PC-9 (cell line): Measurements from ENCODE around the gene MED9. TPM values are rescaled to one million over a fixed set of nuclear protein-coding genes. Genes with fewer than 3 reads are reported as not detected.
A peak's percentile ranks its signal among the peaks of the same experiment; 100 is the strongest.

ENCODE experiments used
- BruUV-seq: library from RNA; stranded (reverse); fragments of 400-500 nt; replicated peaks from 2 replicates; lab custom pipeline; 2021; lab: Mats Ljungman, UMichigan
- CTCF ChIA-PET: fragments of 300-600 bp; sonication (Branson Sonifier 250); formaldehyde crosslinking; loops from one replicate; lab custom pipeline; 2022; ENCODE audit warnings: antibody characterized with exemption; lab: Charles Lee
- POLR2A ChIA-PET: fragments of 300-600 bp; sonication (Branson Sonifier 250); formaldehyde crosslinking; loops from one replicate; lab custom pipeline; 2022; ENCODE audit warnings: antibody characterized with exemption; ENCODE audit not compliant: unreplicated experiment; lab: Charles Lee
- DNase-seq, 2 experiments: peaks; one replicate each; pipeline versions ENCODE4 v3.0.0 to v3.0.0-alpha.2; 2015 to 2022; ENCODE audit warnings: mixed read lengths in 1 of 2
- H2AFZ ChIP-seq: fragments of 200-600 bp; sonication (generic); 2 replicates; pipeline ENCODE4 v1.8.1; 2017; ENCODE audit warnings: antibody characterized with exemption
- H3F3A ChIP-seq: fragments of 200-600 bp; sonication (generic); 2 replicates; pipeline ENCODE4 v1.8.1; 2017; ENCODE audit warnings: antibody characterized with exemption, mild to moderate bottlenecking, low read depth; ENCODE audit not compliant: insufficient read depth
- H3K27ac ChIP-seq: fragments of 200-600 bp; sonication (generic); 2 replicates; pipeline ENCODE4 v1.6.1; 2016; ENCODE audit warnings: mixed run types
- H3K27me3 ChIP-seq: fragments of 200-600 bp; sonication (generic); 2 replicates; pipeline ENCODE4 v1.6.1; 2016; ENCODE audit warnings: low read depth, mixed run types; ENCODE audit not compliant: insufficient read depth
- H3K36me3 ChIP-seq: fragments of 200-600 bp; sonication (generic); 2 replicates; pipeline ENCODE4 v1.6.1; 2016; ENCODE audit warnings: low read depth, mixed run types
- H3K4me1 ChIP-seq: fragments of 200-600 bp; sonication (generic); replicated peaks from 2 replicates; pipeline ENCODE4 v1.6.1; 2016; ENCODE audit warnings: mixed run types; ENCODE audit not compliant: insufficient read depth
- H3K4me2 ChIP-seq: fragments of 200-600 bp; sonication (generic); 2 replicates; pipeline ENCODE4 v1.6.1; 2017; ENCODE audit warnings: mixed run types
- H3K4me3 ChIP-seq: fragments of 200-600 bp; sonication (generic); 2 replicates; pipeline ENCODE4 v1.6.1; 2016; ENCODE audit warnings: mixed run types
- H3K79me2 ChIP-seq: fragments of 200-600 bp; sonication (generic); 2 replicates; pipeline ENCODE4 v1.6.1; 2017; ENCODE audit warnings: low read depth, mixed run types
- H3K9me2 ChIP-seq: fragments of 200-600 bp; sonication (generic); 2 replicates; pipeline ENCODE4 v1.8.1; 2017; ENCODE audit warnings: mild to moderate bottlenecking; ENCODE audit not compliant: insufficient read depth
- H3K9me3 ChIP-seq: fragments of 200-600 bp; sonication (generic); 2 replicates; pipeline ENCODE4 v1.8.1; 2016; ENCODE audit warnings: low read depth; ENCODE audit not compliant: insufficient read depth
- H4K20me1 ChIP-seq: fragments of 200-600 bp; sonication (generic); 2 replicates; pipeline ENCODE4 v1.8.1; 2017; ENCODE audit not compliant: insufficient read depth
- EZH2 ChIP-seq: fragments of 200-600 bp; sonication (generic); IDR thresholded peaks from 2 replicates; pipeline ENCODE4 v1.8.0; 2017; ENCODE audit warnings: antibody characterized with exemption, low read depth
- intact Hi-C: fragments of 100-400 bp; cut with micrococcal nuclease; formaldehyde crosslinking; loops from one replicate; pipeline ENCODE4 v1.10.0; 2022; ENCODE audit not compliant: unreplicated experiment
- total RNA-seq: library from RNA; stranded (reverse); gene quantifications from 2 replicates; pipeline ENCODE4 v1.2.3, GENCODE V29; 2021
- TF ChIP-seq, protein P1 (sequence below): fragments of 200-600 bp; sonication (generic); conservative IDR thresholded peaks from 2 replicates; pipeline ENCODE4 v1.6.1; 2017; ENCODE audit warnings: mixed run types, antibody characterized with exemption, mild to moderate bottlenecking, moderate library complexity

MED9 gene
- total RNA-seq, 1 experiment from 2014 or later = 15.8 TPM

DNA sequence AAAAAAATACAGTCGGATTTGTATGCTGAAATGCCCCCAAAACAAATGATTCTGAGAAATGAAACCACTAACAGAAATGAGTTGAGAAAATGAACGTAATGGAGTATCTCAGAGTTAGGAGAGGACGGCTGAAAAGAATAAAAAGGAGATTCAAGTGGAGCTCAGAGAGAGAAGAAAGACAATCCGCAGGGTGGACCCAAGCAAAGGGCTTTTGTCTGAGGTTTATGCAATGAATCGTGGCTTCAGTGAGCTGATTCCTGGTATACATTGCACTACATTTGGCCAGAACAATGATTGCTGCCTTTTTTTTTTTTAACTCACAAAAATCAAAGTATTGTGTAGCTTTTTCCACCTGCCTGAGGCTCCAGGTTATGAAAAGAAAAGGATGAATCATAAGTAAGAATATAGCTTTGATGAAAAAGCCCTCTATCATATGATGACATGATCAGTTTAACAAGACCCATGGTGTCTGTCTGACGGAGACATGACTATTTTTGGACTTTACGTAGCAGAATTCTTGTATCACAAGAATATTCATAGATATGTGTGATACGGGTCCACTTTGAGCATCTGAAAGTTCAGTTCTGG lies 4.4 kb upstream of the MED9 start:
- peaks cover 87% of the 10 kb centered on the region for H3K27me3 ChIP-seq
- TF ChIP-seq, protein P1, sequence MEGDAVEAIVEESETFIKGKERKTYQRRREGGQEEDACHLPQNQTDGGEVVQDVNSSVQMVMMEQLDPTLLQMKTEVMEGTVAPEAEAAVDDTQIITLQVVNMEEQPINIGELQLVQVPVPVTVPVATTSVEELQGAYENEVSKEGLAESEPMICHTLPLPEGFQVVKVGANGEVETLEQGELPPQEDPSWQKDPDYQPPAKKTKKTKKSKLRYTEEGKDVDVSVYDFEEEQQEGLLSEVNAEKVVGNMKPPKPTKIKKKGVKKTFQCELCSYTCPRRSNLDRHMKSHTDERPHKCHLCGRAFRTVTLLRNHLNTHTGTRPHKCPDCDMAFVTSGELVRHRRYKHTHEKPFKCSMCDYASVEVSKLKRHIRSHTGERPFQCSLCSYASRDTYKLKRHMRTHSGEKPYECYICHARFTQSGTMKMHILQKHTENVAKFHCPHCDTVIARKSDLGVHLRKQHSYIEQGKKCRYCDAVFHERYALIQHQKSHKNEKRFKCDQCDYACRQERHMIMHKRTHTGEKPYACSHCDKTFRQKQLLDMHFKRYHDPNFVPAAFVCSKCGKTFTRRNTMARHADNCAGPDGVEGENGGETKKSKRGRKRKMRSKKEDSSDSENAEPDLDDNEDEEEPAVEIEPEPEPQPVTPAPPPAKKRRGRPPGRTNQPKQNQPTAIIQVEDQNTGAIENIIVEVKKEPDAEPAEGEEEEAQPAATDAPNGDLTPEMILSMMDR = no peak
- TF ChIP-seq EZH2 = no peak
- no peak for DNase-seq
- no peaks in the 10 kb centered on the region for H3K9me2 ChIP-seq
- ChIA-PET POLR2A (interaction anchor here (0.7 kb wide), 1 partner anchor 96 kb away, joined by 3 read pairs; no protein-coding TSS in a partner anchor), CTCF (interaction anchor here (0.6 kb wide), 1 partner anchor 904 kb away, joined by 7 read pairs; no protein-coding TSS in a partner anchor)
- H3K4me3 ChIP-seq = no peak overlapping the region
- no peak overlapping the region for H3K27ac ChIP-seq
- intact Hi-C loops = no loop called here
- no peak overlapping the region for H2AFZ ChIP-seq
- peaks cover 4% of the 10 kb centered on the region; the same call in 1 of the 2 replicates for H3K9me3 ChIP-seq
- H3K79me2 ChIP-seq = peaks cover 6% of the 10 kb centered on the region
- no TSS peak for BruUV-seq
- peaks cover 4% of the 10 kb centered on the region; the same call in 1 of the 2 replicates for H3F3A ChIP-seq
- H4K20me1 ChIP-seq = no peaks in the 10 kb centered on the region
- no peaks in the 10 kb centered on the region; the same call in 1 of the 2 replicates for H3K4me1 ChIP-seq
- H3K36me3 ChIP-seq = no peaks in the 10 kb centered on the region
- H3K4me2 ChIP-seq = no peak overlapping the region

DNA sequence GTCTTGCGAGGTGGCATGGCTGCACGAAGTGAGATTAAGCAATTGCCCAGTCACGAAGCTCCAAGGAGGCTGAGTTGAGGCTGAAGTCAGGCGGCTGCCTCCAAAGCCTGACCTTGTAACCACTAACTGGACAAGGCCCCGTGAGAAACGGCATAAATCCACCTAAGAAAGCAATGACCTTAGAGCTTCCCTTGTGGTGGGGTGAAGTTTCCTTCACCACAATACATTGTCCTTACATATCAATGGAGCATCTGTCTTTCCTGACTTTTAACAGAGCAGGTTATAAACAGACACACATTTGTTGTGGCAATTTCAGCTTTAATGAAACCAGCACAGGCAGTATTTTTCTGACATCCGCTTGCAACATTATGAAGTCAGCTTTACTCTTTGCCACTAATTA lies 2.5 kb upstream of the MED9 start:
- intact Hi-C loops = no loop called here
- peaks cover 70% of the 10 kb centered on the region for H3K27me3 ChIP-seq
- H4K20me1 ChIP-seq = peaks cover 12% of the 10 kb centered on the region
- H3K27ac ChIP-seq = no peak overlapping the region
- TF ChIP-seq, protein P1 = no peak
- no peak for TF ChIP-seq EZH2
- H3K4me1 ChIP-seq = peaks cover 10% of the 10 kb centered on the region
- no peaks in the 10 kb centered on the region for H3K9me3 ChIP-seq
- no peak for DNase-seq
- BruUV-seq = no TSS peak
- H3K4me2 ChIP-seq = no peak overlapping the region
- ChIA-PET CTCF (interaction anchor here (0.6 to 1.0 kb wide), 2 partner anchors 149 to 952 kb away, joined by 3 to 6 read pairs; no protein-coding TSS in a partner anchor), POLR2A (no interaction called here)
- no peak overlapping the region for H3K4me3 ChIP-seq
- peaks cover 6% of the 10 kb centered on the region; the same call in 1 of the 2 replicates for H3K36me3 ChIP-seq
- H3K79me2 ChIP-seq = peaks cover 24% of the 10 kb centered on the region
- no peak overlapping the region for H2AFZ ChIP-seq
- H3F3A ChIP-seq = peaks cover 4% of the 10 kb centered on the region; the same call in 1 of the 2 replicates
- no peaks in the 10 kb centered on the region for H3K9me2 ChIP-seq

DNA sequence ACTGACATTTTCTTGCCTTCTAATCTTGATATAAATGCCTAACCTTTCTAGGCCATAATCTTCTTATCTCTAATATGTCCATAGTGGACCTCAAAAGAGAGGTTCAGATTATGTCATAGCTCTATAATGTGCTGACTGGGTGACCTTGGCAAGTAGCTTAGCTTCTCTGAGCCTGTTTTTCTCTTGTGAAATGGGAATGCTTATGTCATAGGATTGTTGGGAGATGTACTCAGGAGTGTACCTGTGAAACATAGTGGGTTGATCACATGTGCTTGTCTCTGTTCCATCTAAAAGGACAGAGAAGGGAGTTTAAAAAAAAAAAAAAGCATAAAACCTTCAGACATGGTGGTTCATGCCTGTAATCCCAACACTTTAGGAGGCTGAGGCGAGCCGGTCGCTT lies 2.4 kb downstream of the MED9 start:
- ChIA-PET POLR2A (no interaction called here), CTCF (no interaction called here)
- Histone ChIP-seq H3K27me3 (peaks cover 21% of the 10 kb centered on the region), H3K36me3 (peaks cover 14% of the 10 kb centered on the region; the same call in 1 of the 2 replicates), H3K27ac (no peak overlapping the region), H3K79me2 (peaks cover 58% of the 10 kb centered on the region), H2AFZ (no peak overlapping the region), H3K4me3 (no peak overlapping the region), H3K4me2 (0 out of 2 replicates have a peak overlapping the region, but pooled peaks have one; percentile 11), H3K9me3 (no peaks in the 10 kb centered on the region), H3F3A (peaks cover 5% of the 10 kb centered on the region; the same call in 1 of the 2 replicates), H4K20me1 (peaks cover 40% of the 10 kb centered on the region), H3K4me1 (peaks cover 10% of the 10 kb centered on the region), H3K9me2 (no peaks in the 10 kb centered on the region)
- no peak for DNase-seq
- no peak for TF ChIP-seq EZH2
- TF ChIP-seq, protein P1 = no peak
- BruUV-seq = no TSS peak
- intact Hi-C loops = no loop called here
